WTC11 (cell line): ENCODE results near the gene VWA8.
"Not testable (repeated sequence)": the region's sequence is repeated elsewhere in the genome, so short reads cannot be mapped to it uniquely, and the experiment has no call there.

Experiments used
- JAZF1 ChIP-seq: fragments of 250-450 bp; sonication (Bioruptor Pico); IDR thresholded peaks from 2 replicates; pipeline ENCODE4 v1.9.0; 2021; ENCODE audit warnings: moderate library complexity, mild to moderate bottlenecking, inconsistent platforms
- TCF7 ChIP-seq: sonication (generic); formaldehyde crosslinking; IDR thresholded peaks from 2 replicates; pipeline ENCODE4 v1.8.0; 2022; ENCODE audit warnings: mild to moderate bottlenecking, low read depth, missing genetic modification reagents, moderate library complexity
- TEAD4 ChIP-seq: sonication (generic); formaldehyde crosslinking; IDR thresholded peaks from 2 replicates; pipeline ENCODE4 v1.8.0; 2022; ENCODE audit warnings: mild to moderate bottlenecking, missing genetic modification reagents
- TF ChIP-seq, protein P1 (sequence below): fragments of 200-600 bp; IDR thresholded peaks from 2 replicates; pipeline ENCODE4 v1.8.0; 2022; ENCODE audit warnings: antibody characterized with exemption
- TF ChIP-seq, protein P2 (sequence below): sonication (generic); formaldehyde crosslinking; IDR thresholded peaks from 2 replicates; pipeline ENCODE4 v1.8.0; 2022; ENCODE audit warnings: missing genetic modification reagents

DNA sequence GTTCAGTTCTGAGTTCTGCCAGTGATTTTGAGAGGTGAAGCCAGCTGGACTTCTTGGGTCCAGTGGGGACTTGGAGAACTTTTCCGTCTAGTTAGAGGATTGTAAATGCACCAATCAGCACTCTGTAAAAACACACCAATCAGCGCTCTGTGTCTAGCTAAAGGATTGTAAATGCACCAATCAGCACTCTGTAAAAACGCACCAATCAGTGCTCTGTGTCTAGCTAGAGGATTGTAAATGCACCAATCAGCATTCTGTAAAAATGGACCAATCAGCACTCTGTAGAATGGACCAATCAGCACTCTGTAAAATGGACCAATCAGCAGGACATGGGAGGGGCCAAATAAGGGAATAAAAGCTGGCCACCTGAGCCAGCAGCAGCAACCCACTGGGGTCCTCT, 418.1 kb downstream of the VWA8 start:
- TF ChIP-seq, protein P1, sequence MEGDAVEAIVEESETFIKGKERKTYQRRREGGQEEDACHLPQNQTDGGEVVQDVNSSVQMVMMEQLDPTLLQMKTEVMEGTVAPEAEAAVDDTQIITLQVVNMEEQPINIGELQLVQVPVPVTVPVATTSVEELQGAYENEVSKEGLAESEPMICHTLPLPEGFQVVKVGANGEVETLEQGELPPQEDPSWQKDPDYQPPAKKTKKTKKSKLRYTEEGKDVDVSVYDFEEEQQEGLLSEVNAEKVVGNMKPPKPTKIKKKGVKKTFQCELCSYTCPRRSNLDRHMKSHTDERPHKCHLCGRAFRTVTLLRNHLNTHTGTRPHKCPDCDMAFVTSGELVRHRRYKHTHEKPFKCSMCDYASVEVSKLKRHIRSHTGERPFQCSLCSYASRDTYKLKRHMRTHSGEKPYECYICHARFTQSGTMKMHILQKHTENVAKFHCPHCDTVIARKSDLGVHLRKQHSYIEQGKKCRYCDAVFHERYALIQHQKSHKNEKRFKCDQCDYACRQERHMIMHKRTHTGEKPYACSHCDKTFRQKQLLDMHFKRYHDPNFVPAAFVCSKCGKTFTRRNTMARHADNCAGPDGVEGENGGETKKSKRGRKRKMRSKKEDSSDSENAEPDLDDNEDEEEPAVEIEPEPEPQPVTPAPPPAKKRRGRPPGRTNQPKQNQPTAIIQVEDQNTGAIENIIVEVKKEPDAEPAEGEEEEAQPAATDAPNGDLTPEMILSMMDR, result not testable (repeated sequence)
- TF ChIP-seq JAZF1 (CRISPR knock-in tag); TEAD4; TCF7 (CRISPR knock-in tag): not testable (repeated sequence)
- TF ChIP-seq, protein P2, sequence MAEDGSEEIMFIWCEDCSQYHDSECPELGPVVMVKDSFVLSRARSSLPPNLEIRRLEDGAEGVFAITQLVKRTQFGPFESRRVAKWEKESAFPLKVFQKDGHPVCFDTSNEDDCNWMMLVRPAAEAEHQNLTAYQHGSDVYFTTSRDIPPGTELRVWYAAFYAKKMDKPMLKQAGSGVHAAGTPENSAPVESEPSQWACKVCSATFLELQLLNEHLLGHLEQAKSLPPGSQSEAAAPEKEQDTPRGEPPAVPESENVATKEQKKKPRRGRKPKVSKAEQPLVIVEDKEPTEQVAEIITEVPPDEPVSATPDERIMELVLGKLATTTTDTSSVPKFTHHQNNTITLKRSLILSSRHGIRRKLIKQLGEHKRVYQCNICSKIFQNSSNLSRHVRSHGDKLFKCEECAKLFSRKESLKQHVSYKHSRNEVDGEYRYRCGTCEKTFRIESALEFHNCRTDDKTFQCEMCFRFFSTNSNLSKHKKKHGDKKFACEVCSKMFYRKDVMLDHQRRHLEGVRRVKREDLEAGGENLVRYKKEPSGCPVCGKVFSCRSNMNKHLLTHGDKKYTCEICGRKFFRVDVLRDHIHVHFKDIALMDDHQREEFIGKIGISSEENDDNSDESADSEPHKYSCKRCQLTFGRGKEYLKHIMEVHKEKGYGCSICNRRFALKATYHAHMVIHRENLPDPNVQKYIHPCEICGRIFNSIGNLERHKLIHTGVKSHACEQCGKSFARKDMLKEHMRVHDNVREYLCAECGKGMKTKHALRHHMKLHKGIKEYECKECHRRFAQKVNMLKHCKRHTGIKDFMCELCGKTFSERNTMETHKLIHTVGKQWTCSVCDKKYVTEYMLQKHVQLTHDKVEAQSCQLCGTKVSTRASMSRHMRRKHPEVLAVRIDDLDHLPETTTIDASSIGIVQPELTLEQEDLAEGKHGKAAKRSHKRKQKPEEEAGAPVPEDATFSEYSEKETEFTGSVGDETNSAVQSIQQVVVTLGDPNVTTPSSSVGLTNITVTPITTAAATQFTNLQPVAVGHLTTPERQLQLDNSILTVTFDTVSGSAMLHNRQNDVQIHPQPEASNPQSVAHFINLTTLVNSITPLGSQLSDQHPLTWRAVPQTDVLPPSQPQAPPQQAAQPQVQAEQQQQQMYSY, result not testable (repeated sequence)
